GM18519 (cell line): Measurements from ENCODE around the gene MEX3C.

Source experiments
- ATAC-seq: cut with Tn5 transposase; IDR thresholded peaks from one replicate; pipeline ENCODE4 v1.9.1; 2021; ENCODE audit warnings: mild to moderate bottlenecking, moderate library complexity; ENCODE audit not compliant: unreplicated experiment, low FRiP score

MEX3C gene

GRCh38 chr18:51197661-51198424 lies at the start of gene MEX3C:
Gene MEX3C (minus strand): TSS chr18:51197681. CDS start chr18:51197320, 361 bp downstream.
- ATAC-seq, result peak; percentile 74

- no peak for ATAC-seq
These were observed 43.7 kb upstream of the MEX3C start for GRCh38 chr18:51241226-51241625.

DNA sequence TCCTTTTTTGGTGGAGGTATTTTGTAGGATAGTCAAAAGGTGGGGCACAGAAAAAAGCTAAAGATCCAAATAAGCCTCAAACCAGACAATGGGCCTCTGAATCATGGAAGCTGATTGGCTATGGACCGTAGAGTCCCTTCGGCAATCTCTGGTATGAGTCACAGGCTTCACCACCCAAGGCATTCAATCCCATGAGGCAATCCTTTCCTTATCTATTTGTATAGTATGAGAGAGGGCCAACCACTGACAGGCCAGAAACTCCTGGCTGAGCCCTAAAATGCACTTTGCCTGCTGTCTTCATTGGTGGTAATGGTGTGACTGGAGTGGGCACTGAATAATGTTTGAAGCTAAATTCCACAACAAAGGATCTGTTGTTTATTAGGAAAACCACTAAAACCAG lies 38.7 kb upstream of the MEX3C start:
- no peak for ATAC-seq

DNA sequence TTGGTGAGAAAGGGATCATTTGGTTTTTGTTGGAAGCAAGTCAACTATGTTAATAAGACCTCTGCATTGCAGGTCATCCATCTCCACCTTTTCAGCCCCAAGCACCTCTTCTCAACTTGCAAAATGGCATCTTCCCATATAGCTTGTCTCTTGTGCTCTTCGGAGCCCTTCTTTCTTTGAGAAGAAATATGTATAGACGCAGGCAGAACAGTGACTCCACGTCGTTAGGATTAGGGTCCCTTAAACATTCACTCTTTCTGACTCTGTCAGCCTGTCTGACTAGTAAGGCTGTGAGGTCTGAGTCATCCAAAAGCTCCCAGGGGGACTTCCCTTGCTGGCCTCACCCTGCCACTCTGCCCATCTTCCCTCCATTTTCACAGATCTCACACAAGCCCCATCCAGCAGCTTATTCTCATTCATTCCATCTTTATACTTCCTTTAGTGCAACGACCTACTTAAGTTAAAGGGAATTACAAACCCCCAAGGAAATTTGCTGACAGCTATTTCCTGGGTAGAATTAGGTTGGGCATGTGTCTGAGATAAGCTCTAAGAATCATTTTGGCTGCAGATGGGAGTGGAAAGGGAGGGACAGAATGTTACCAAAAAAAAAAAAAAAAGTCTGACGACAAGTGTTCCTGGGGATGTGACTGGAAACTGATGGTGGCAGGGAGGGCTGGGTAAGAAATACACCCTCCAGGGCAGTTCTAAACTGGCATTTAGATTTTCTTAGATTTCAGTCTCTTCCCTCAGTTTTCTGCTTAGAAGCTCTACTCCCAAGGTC lies 37.7 kb upstream of the MEX3C start:
- ATAC-seq, result peak; percentile 89

GRCh38 chr18:51234117-51235008 lies 36.9 kb upstream of the MEX3C start:
- no peak for ATAC-seq

- no peak for ATAC-seq
These were observed 31.8 kb upstream of the MEX3C start for GRCh38 chr18:51229328-51229727.

DNA sequence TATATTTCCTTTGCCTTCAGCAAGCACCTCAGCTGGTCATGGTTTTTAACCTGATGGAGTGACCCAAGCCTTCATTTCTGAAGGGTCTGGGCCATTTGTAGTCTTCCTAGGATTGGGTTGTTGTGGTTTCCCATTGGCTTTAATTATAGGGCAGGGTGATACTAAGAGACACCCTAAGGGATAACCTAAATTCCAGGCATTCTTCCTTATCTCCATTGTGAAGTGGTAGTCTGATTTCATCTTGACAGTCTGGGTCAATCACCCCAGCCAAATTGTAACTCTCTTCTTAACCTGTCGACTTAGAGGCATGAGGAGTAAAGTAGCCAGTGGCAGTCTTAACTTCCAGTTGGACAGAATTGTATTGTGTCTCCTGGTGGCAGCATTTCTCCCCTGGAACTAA lies 30.2 kb upstream of the MEX3C start:
- ATAC-seq, result no peak

GRCh38 chr18:51226587-51227350 lies 29.3 kb upstream of the MEX3C start:
- ATAC-seq, result no peak

DNA sequence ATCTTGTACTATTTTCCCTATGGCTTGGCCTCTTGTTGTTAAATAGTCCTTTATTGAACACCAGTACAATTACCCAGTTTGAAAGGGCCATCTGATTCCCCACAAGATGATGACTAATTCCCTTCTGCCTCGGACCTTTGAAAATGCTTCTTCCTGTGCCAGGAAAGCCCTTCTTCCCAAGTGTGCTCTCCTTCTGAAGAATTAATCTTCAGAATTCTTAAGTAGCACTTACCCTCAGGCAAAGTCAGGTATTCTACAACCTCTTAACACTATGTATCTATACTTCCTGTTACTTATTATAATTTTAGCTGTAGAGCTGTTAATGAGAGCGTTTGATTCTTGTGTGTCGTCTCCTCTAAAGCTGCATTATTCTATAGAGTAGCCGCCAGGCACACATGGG lies 28.6 kb upstream of the MEX3C start:
- no peak for ATAC-seq

GRCh38 chr18:51212606-51213005 lies 15.1 kb upstream of the MEX3C start:
- no peak for ATAC-seq

GRCh38 chr18:51211552-51211951 lies 14.1 kb upstream of the MEX3C start:
- ATAC-seq, result peak; percentile 87

- ATAC-seq, result peak; percentile 30
These were observed 445 bp downstream of the MEX3C start for GRCh38 chr18:51196811-51197660.

DNA sequence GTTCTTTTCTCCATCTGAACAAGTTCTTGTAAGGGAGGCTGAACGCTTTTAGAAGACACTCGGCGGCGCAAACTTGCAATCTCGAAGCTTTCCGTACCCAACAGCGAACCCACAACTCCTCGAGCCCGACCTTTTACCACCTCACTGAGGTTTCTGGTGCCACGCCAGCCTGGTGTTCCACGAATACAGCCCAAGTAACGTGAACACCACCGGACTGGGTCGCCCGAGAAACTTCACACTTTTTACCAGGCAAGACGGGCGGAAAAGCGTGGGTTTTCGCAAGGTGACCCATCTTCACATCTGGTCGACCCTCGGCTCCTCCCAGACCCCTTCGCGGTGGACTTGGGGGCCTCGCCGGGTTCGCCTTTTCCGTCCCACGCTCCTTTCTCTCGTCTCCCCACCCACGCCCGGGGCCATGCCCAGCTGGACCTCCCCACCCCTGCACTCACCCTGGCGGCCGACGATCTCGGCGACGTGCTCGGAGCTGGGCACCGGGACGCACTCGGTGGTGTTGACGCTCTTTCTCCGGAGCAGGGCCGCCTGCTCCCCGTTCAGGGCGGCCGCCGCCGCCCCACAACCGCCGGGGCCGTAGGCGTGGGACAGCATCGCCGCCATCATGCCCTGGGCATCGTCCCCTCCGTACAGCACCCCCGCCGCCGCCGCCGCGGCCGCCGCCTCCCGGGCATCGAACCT lies 1.2 kb downstream of the MEX3C start:
- ATAC-seq, result no peak

DNA sequence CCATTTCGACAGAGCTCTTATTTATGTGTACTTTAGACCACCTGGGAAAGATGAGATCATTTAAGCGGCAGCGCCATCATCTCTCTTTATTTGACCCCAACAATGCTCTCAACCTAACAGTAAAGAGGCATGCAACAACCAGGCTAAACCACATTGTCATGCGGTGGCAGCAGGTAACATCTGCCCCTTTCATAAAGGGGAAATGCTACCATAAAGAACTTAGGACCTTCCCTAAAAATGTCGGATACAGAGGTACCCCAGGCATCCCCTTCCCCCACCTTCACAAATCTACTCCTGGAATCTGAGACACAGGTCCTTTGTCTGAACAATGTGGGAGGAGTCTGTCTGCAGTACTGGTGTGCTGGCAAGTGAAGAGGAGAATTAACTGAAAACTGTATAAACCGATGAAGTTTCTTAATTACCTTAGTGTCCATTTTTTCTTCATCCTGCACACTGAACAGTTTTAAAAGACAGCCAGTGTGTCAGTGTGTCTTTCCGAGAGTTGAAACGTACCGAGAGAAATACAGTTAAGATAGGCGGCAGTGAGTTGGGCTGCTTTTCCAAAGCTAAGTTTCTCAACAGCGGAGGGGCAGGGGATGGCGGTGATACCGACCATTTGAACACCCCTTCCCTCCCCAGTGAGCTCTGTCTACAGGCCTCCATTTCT lies 1.9 kb downstream of the MEX3C start:
- ATAC-seq, result no peak

GRCh38 chr18:51195086-51195450 lies 2.4 kb downstream of the MEX3C start:
- ATAC-seq, result no peak

DNA sequence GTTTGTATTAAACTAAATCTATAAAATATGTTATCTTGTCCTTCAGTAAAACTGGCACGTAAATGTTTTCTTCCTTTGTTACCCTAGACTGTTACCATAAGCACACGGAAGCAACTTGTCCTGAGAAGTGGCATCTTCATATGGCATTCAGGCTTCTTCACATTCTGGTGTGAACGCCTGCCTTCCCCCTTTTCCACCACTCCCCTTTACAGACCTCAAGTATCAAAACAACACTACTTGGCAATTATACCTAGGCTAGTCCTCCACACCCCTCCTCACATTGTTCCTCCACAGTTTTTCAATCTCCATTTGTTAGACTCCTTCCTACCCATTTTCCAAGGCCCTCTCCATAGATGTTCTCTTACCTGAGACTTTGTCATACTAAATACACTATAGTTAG lies 2.9 kb downstream of the MEX3C start:
- no peak for ATAC-seq

GRCh38 chr18:51193621-51194287 lies 3.7 kb downstream of the MEX3C start:
- ATAC-seq, result no peak

GRCh38 chr18:51192696-51193095 lies 4.8 kb downstream of the MEX3C start:
- no peak for ATAC-seq
